Measurements from ENCODE around the gene DCST2.

DNA sequence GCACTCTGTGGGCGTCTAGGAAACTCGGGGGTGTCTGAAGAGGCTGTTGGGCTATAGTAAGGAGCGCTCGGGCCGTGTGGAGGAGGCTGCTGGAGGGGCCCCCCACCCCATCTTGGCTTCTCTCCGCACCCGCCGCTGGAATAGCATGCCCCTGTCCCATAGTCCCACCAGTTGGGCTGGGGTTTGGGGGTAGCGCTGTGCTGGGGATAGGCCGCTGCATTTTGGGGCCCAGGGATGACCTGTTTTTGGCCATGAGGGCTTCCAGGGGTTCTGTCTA is 45.6 kb upstream of the DCST2 start:
- no peak for TF ChIP-seq POLR2A (IDR thresholded peaks at IDR 0.05)
- TF ChIP-seq, protein P1, sequence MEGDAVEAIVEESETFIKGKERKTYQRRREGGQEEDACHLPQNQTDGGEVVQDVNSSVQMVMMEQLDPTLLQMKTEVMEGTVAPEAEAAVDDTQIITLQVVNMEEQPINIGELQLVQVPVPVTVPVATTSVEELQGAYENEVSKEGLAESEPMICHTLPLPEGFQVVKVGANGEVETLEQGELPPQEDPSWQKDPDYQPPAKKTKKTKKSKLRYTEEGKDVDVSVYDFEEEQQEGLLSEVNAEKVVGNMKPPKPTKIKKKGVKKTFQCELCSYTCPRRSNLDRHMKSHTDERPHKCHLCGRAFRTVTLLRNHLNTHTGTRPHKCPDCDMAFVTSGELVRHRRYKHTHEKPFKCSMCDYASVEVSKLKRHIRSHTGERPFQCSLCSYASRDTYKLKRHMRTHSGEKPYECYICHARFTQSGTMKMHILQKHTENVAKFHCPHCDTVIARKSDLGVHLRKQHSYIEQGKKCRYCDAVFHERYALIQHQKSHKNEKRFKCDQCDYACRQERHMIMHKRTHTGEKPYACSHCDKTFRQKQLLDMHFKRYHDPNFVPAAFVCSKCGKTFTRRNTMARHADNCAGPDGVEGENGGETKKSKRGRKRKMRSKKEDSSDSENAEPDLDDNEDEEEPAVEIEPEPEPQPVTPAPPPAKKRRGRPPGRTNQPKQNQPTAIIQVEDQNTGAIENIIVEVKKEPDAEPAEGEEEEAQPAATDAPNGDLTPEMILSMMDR (IDR thresholded peaks at IDR 0.05 in 4 of 5, conservative IDR thresholded peaks at IDR 0.05 in 1 of 5), result no peak
